ENCODE data around the gene NAALADL2.

Gene NAALADL2

DNA sequence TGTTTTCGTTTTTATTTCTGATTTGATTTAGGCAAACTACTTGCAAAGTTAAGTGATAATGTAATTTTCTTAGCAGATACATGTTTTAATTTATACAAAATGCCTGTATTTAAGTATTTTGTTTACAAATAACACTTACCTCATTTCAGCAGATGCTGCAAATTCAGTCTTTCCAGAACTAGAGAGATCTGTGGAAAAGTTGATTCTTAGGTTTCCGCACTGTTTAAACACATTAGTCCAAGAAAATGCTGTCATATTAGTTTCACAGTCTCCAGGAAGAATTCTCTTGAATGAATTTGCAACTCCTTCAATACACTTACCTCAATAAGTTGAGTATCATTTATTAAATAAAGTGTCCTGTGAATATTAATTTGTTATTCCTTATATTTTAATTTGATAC is 383.1 kb downstream of the NAALADL2 start:
- Histone ChIP-seq H3K36me3 (ENCODE audit: insufficient read depth) (no peaks in the 10 kb centered on the region), H2AFZ (ENCODE audit: low read depth) (no peak overlapping the region), H3K79me2 (ENCODE audit: insufficient read depth, low read depth) (no peaks in the 10 kb centered on the region), H3K4me2 (no peak overlapping the region), H3K27ac (no peak overlapping the region), H3K4me3 (IDR thresholded peaks at IDR 0.05; ENCODE audit: insufficient read depth, low read depth, low read length) (no peak overlapping the region), H3K9ac (no peak overlapping the region), H4K20me1 (ENCODE audit: insufficient read depth) (no peaks in the 10 kb centered on the region), H3K27me3 (ENCODE audit: insufficient read depth, low read depth) (no peaks in the 10 kb centered on the region), H3K4me1 (ENCODE audit: low read depth, poor library complexity, severe bottlenecking) (no peaks in the 10 kb centered on the region)
- TF ChIP-seq, protein P1, sequence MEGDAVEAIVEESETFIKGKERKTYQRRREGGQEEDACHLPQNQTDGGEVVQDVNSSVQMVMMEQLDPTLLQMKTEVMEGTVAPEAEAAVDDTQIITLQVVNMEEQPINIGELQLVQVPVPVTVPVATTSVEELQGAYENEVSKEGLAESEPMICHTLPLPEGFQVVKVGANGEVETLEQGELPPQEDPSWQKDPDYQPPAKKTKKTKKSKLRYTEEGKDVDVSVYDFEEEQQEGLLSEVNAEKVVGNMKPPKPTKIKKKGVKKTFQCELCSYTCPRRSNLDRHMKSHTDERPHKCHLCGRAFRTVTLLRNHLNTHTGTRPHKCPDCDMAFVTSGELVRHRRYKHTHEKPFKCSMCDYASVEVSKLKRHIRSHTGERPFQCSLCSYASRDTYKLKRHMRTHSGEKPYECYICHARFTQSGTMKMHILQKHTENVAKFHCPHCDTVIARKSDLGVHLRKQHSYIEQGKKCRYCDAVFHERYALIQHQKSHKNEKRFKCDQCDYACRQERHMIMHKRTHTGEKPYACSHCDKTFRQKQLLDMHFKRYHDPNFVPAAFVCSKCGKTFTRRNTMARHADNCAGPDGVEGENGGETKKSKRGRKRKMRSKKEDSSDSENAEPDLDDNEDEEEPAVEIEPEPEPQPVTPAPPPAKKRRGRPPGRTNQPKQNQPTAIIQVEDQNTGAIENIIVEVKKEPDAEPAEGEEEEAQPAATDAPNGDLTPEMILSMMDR (conservative IDR thresholded peaks at IDR 0.05; ENCODE audit: low read depth, low read length) = no peak

- H3K27me3 ChIP-seq (ENCODE audit: insufficient read depth, low read depth) = no peaks in the 10 kb centered on the region
- H3K27ac ChIP-seq = no peak overlapping the region
- H2AFZ ChIP-seq (ENCODE audit: low read depth) = no peak overlapping the region
- no peaks in the 10 kb centered on the region for H3K4me1 ChIP-seq (ENCODE audit: low read depth, poor library complexity, severe bottlenecking)
- TF ChIP-seq, protein P1 (conservative IDR thresholded peaks at IDR 0.05; ENCODE audit: low read depth, low read length) = no peak
- H3K36me3 ChIP-seq (ENCODE audit: insufficient read depth) = no peaks in the 10 kb centered on the region
- no peaks in the 10 kb centered on the region for H4K20me1 ChIP-seq (ENCODE audit: insufficient read depth)
- H3K9ac ChIP-seq = no peak overlapping the region
- no peak overlapping the region for H3K4me3 ChIP-seq (IDR thresholded peaks at IDR 0.05; ENCODE audit: insufficient read depth, low read depth, low read length)
- H3K4me2 ChIP-seq = no peak overlapping the region
- no peaks in the 10 kb centered on the region for H3K79me2 ChIP-seq (ENCODE audit: insufficient read depth, low read depth)
Measured at GRCh38 chr3:175246234-175246633, 387.1 kb downstream of the NAALADL2 start.

GRCh38 chr3:175246766-175247165 is 387.6 kb downstream of the NAALADL2 start:
- Histone ChIP-seq H3K79me2 (ENCODE audit: insufficient read depth, low read depth) (no peaks in the 10 kb centered on the region), H3K4me1 (ENCODE audit: low read depth, poor library complexity, severe bottlenecking) (no peaks in the 10 kb centered on the region), H3K27ac (no peak overlapping the region), H3K9ac (no peak overlapping the region), H3K36me3 (ENCODE audit: insufficient read depth) (no peaks in the 10 kb centered on the region), H3K4me2 (no peak overlapping the region), H2AFZ (ENCODE audit: low read depth) (no peak overlapping the region), H3K27me3 (ENCODE audit: insufficient read depth, low read depth) (no peaks in the 10 kb centered on the region), H4K20me1 (ENCODE audit: insufficient read depth) (no peaks in the 10 kb centered on the region), H3K4me3 (IDR thresholded peaks at IDR 0.05; ENCODE audit: insufficient read depth, low read depth, low read length) (no peak overlapping the region)
- TF ChIP-seq, protein P1 (conservative IDR thresholded peaks at IDR 0.05; ENCODE audit: low read depth, low read length) = no peak

GRCh38 chr3:175247629-175248028 is 388.5 kb downstream of the NAALADL2 start:
- Histone ChIP-seq H3K79me2 (ENCODE audit: insufficient read depth, low read depth) (no peaks in the 10 kb centered on the region), H3K4me2 (no peak overlapping the region), H3K4me3 (IDR thresholded peaks at IDR 0.05; ENCODE audit: insufficient read depth, low read depth, low read length) (no peak overlapping the region), H2AFZ (ENCODE audit: low read depth) (no peak overlapping the region), H3K27me3 (ENCODE audit: insufficient read depth, low read depth) (no peaks in the 10 kb centered on the region), H3K4me1 (ENCODE audit: low read depth, poor library complexity, severe bottlenecking) (no peaks in the 10 kb centered on the region), H3K36me3 (ENCODE audit: insufficient read depth) (no peaks in the 10 kb centered on the region), H3K27ac (no peak overlapping the region), H3K9ac (no peak overlapping the region), H4K20me1 (ENCODE audit: insufficient read depth) (no peaks in the 10 kb centered on the region)
- TF ChIP-seq, protein P1 (conservative IDR thresholded peaks at IDR 0.05; ENCODE audit: low read depth, low read length) = no peak
